Panc1 (cell line): ENCODE data around the gene NBDY.

ENCODE experiments used
- CTCF ChIP-seq: fragments of 450-650 bp; IDR thresholded peaks from 2 replicates; pipeline ENCODE4 v1.5.1; 2017; ENCODE audit warnings: mild to moderate bottlenecking
- REST ChIP-seq, 2 experiments: IDR thresholded peaks; 2 replicates each; pipeline ENCODE4 v1.6.1; 2011 to 2012; ENCODE audit warnings: low read depth in 2 of 2, control low read depth in 1 of 2, low read length in 1 of 2, mild to moderate bottlenecking in 1 of 2, moderate library complexity in 1 of 2; ENCODE audit not compliant: insufficient read depth in 1 of 2

GRCh38 chrX:56800307-56800706 is 71.3 kb downstream of the NBDY start:
- TF ChIP-seq CTCF (no peak), REST (IDR thresholded peaks at IDR 0.05; ENCODE audit: insufficient read depth in 1 of 2, low read depth in 2 of 2, low read length in 1 of 2) (no peak)
